Femur (tissue), 1 donor: Measurements from ENCODE around the gene CDC25A.
A peak's percentile ranks its signal among the peaks of the same experiment; 100 is the strongest.

Experiments
- DNase-seq: peaks from one replicate; pipeline ENCODE4 v3.0.0-alpha.2; 2017

The CDC25A gene

GRCh38 chr3:48194446-48195071 lies 6.3 kb upstream of the CDC25A start:
- peak; percentile 54 for DNase-seq

- no peak for DNase-seq
Measured at GRCh38 chr3:48190911-48191310, 2.7 kb upstream of the CDC25A start.

GRCh38 chr3:48189321-48189720 lies 1.1 kb upstream of the CDC25A start:
- DNase-seq, result no peak

GRCh38 chr3:48187579-48188265 lies 495 bp downstream of the CDC25A start:
- DNase-seq, result no peak

- no peak for DNase-seq
Measured at GRCh38 chr3:48187301-48187578, 977 bp downstream of the CDC25A start.

- no peak for DNase-seq
Measured at GRCh38 chr3:48186631-48187300, 1.5 kb downstream of the CDC25A start.

- no peak for DNase-seq
Measured at GRCh38 chr3:48185129-48185528, 3.1 kb downstream of the CDC25A start.

GRCh38 chr3:48184299-48184698 lies 3.9 kb downstream of the CDC25A start:
- no peak for DNase-seq

- no peak for DNase-seq
Measured at GRCh38 chr3:48180531-48181253, 7.5 kb downstream of the CDC25A start.

GRCh38 chr3:48180021-48180420 lies 8.2 kb downstream of the CDC25A start:
- no peak for DNase-seq

GRCh38 chr3:48178072-48178471 lies 10.1 kb downstream of the CDC25A start:
- DNase-seq, result no peak

GRCh38 chr3:48157950-48158376 lies 30.3 kb downstream of the CDC25A start:
- DNase-seq, result peak; percentile 62

GRCh38 chr3:48157202-48157840 lies 30.9 kb downstream of the CDC25A start:
- no peak for DNase-seq

- no peak for DNase-seq
Measured at GRCh38 chr3:48156163-48156562, 32.1 kb downstream of the CDC25A start.

GRCh38 chr3:48155122-48155521 lies 33.1 kb downstream of the CDC25A start:
- no peak for DNase-seq

GRCh38 chr3:48151807-48152427 lies 36.3 kb downstream of the CDC25A start:
- no peak for DNase-seq

GRCh38 chr3:48151058-48151806 lies 37.0 kb downstream of the CDC25A start:
- peak; percentile 89 for DNase-seq

- no peak for DNase-seq
Measured at GRCh38 chr3:48143992-48144391, 44.2 kb downstream of the CDC25A start.

- no peak for DNase-seq
Measured at GRCh38 chr3:48143567-48143966, 44.6 kb downstream of the CDC25A start.

GRCh38 chr3:48142316-48142870 lies 45.8 kb downstream of the CDC25A start:
- no peak for DNase-seq

- no peak for DNase-seq
Measured at GRCh38 chr3:48141604-48142137, 46.5 kb downstream of the CDC25A start.
